ENCODE data around the gene BASP1.
"Not testable (repeated sequence)": the region's sequence is repeated elsewhere in the genome, so short reads cannot be mapped to it uniquely, and the experiment has no call there.

The BASP1 gene

DNA sequence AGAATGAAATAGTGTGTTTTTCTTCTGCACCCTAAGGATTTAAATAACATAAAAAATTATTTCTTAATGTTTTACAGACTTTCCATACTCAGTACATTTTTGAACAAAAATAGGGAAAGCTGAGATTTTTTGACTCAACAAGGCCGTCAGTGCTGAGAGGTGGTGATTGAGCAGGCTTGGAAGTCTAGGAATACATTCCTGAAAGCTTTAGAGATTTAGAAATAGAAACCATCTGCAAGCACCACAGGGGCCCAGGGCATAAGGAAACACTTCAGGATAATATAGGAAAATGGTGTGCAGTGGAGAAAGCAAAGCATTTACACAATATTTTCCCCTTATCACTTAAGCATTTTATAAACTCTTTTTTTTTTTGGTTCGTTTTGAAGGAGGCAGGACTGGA is 5.2 kb downstream of the BASP1 start:
- DNase-seq (ENCODE audit: low read depth in 2 of 2): no peak

DNA sequence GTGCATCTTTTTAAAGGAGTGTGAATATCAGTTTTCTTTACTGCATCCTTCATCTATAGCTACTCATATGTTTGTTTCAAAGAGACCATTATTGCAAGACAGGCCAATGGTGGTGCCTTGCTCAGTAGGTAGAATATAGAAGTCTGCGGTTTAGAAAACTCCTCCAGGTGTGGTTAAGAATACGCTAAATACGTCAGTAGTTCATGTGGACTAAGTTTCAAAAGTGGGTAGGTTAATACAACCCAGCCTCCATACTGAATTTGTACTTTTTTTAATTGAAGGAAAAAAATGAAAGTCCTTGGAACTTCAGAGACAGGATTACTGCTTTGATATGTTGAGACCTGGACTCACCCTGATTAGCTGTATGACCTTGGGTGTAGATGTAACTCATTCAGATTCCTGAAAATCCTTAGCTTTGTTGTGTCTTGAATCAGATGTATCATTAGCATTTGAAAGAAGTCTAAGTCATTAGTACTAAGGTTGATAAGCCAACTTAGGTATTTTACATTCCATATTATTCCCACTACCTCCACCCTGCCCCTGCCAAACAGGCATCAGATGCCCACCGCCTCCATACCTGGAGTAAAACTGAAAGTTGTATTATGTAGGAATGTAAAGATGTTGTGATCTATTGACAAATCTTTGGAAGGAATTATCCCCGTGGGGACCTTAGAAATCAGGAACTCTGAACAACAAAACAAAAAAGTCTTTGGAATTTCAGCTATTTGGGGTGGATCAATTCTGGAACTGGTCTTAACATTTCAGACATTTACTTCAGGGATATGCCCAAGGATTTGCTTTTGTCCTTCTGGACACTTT is 6.1 kb downstream of the BASP1 start:
- DNase-seq (ENCODE audit: low read depth in 2 of 2): no peak

DNA sequence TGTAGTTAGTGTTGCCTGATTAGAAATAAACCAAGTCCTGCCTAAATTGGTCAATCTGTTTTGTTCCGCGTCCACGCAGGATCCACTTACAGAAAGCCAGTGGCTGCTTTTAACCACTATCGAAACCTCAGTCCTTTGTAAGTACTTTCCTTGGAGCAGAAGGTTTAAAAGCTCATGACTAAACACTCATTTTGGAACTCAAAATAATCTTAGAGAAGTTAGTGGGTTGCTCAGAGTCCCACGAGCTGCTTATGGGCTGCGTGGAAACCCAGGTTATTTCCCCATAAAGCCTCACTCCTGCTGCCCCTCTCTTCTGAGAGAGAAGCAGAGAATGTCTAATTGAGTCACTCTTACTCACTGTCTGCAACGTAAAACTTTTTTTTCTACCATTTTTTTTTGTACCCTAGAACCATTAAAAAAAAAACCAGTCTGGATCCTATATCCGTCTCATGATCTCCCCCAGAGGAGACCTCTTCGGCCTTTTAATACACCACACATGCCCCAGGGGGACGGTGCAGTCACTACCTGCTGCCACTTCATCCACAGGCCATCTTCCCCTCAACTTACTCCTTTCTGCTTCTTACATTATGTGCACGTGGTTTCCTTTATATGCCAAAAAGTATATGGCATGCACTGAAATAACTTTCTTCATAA is 7.6 kb downstream of the BASP1 start:
- DNase-seq (ENCODE audit: low read depth in 2 of 2): no peak

DNA sequence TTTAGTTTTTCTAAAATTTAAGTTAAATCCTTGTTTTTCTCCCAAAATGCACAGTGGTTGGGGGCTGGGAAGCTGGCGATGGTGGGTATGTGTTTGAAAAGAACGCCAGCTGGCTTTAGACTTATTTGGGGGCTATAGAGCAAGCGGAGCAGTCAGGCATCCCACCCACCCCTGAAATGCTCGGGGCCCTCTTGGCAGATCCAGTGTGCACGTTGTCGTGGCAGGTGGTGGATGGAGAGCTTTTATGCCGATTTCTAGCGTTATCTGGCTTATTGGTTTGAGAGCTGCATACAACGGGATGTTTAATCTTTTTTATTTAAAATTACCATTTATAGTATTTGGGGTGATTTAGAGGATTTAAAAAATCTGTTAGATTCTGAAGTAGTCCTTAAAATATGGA is 8.1 kb downstream of the BASP1 start:
- DNase-seq (ENCODE audit: low read depth in 2 of 2): no peak

DNA sequence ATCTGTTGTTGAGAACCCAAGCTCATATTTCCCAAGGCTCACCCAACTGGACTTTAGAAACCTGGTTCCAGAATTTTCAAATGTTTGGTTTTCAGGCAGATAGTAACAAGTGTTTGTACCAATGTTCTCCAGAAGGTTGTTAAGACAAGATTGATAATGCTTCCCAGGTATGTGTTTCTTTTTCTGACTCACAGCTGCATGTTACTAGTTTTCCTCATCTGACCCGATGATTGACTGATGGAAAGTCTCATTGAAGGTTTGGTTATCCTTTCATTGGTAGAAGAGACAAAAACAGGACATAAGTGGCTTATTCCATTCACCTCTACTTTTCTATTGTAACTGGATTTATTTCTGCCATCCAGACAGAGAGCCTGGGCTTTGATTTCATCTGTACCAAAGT is 10.4 kb downstream of the BASP1 start:
- DNase-seq (ENCODE audit: low read depth in 2 of 2): no peak

DNA sequence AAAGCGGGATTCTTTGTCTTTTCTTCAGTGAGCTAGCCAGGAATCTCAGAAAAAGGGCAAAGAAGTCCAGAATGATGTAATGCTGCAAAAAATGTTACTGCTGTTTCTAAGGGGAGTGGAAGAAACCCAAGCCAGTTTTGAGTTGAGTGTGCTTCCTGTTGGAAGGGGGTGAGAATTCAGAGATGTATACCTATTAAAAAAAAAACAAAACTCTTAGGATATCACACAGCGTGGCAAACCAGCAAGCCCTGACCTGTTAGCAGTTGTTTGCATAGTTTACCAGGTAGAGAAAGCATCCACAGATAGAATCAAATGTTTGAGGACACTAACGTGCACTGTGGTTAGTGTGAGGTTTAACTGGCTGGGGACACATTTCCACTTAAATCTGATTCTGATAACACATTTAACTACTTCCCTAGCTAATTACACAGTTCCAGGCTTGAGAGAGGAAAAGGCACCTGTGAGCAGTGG is 11.4 kb downstream of the BASP1 start:
- DNase-seq (ENCODE audit: low read depth in 2 of 2): no peak

DNA sequence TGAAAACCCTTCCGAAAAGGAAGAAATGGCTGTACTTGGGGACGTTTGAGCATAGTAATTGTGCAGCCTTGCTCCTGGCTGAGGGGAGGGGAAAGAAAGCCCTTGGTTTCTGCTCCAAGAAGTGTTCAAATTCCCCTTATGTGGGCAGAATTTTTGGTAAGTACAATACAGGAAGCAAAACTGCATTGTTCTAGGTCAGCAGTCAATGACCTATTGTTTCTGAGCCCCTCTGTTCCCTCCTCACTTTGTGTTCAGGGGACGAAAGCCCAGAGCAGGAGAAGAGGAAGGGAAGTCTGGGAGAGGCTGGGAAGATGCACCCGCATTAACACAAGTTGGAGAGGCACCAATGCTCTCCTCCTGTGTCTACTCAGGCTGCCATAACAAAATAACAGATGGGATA is 11.9 kb downstream of the BASP1 start:
- DNase-seq (ENCODE audit: low read depth in 2 of 2): no peak

DNA sequence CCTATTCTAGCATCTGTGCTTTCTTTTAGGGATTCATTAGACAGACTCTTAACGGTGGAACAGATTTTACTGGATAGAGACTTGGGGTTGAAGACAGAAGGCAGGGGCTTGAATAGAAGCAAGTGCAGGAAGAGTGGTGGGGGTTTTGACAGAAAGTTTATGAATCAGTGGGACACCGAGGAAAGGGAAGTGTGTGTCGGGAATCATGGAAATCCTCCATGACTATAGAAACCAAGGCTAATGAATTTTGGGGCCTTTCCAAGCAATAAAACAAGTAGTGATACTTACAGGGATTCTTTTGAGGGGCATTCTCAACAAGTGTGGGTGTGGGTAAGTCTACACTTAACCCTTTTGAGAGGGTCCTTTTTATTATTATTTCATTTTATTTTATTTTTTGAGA is 12.8 kb downstream of the BASP1 start:
- DNase-seq (ENCODE audit: low read depth in 2 of 2): no peak

DNA sequence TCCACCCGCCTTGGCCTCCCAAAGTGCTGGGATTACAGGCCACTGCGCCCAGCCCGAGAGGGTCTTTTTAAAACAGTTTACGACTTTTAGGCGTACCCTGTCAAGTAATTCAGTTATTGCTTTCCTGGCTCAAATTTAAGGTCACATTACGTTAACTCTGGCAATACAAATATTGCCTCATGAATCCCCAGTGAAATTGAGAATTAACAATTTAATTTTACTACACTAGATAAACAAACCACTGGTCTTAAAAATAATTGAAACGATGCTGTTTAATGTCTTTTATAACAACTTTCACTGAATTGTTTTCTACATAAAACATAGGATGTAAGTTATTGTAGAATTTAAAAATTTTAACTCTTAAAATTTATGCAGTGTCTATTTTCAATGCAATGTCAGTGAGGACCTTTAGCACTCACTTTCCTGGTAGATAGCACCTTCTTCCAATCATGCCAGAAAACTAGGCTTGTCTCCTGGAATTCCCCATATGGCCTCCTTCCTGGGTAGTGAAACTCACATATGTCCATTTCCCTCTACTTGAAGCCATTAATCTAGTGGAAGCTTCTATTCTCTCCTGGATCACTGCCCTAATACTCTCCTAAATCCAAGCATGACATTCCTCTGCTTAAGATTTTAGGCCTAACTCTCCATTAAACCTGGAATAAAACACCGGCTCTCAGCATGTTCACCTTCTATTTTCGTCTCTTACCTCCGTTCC is 13.5 kb downstream of the BASP1 start:
- DNase-seq (ENCODE audit: low read depth in 2 of 2): no peak

DNA sequence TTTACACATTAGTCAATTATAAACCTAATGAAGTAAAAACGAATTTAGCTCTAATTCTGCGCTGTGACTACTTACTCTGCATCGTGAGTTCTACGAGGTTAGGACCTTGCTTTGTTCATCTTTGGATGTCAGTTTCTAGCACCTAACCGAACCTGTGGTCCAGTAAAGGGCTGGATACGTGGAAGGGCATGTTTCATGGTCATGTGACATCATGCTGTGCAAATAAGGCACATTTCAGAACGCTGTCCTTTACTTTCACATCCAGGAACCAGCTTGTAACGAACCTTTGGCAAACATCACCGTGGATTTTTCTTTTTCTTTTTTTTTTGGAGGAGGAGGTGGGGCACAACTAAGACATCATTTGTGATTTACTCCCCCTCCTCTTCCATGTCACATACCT is 15.0 kb downstream of the BASP1 start:
- no peak for DNase-seq (ENCODE audit: low read depth in 2 of 2)

DNA sequence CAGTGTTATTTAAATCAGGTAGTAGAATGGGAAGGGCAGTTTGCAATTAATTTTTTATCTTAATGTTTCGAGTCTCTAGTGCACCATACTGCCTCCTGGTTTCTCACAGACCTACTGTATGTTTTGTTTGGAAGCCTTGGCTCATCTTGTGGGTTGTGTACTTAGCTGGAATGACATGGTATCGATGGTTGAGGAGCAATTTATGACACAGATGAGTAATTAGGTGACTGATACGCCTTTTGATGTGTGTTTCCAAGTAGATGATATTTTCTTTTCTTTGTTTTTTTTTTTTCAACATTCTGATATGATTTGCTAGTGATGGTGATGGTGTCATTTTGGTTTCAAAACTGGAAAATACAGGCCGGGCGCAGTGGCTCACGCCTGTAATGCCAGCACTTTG is 16.1 kb downstream of the BASP1 start:
- no peak for DNase-seq (ENCODE audit: low read depth in 2 of 2)

DNA sequence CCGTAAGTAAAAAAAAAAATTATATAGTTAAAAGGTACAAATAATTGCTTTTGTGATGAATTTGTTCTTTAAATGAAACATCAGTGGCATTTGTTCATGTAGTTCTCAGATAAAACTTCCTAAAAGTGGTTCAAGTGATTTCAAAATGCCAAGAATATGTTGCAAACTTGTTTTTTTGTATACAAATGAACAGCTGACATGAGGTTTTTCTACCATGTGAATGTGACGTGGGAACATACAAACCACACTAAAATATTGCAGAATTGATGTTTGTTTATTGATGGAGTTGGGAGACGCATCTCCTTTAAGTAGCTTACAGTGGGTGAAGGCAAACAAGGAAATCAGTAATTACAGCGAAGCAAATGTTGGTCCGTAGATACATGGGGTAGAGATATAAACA is 16.9 kb downstream of the BASP1 start:
- DNase-seq (ENCODE audit: low read depth in 2 of 2): no peak

DNA sequence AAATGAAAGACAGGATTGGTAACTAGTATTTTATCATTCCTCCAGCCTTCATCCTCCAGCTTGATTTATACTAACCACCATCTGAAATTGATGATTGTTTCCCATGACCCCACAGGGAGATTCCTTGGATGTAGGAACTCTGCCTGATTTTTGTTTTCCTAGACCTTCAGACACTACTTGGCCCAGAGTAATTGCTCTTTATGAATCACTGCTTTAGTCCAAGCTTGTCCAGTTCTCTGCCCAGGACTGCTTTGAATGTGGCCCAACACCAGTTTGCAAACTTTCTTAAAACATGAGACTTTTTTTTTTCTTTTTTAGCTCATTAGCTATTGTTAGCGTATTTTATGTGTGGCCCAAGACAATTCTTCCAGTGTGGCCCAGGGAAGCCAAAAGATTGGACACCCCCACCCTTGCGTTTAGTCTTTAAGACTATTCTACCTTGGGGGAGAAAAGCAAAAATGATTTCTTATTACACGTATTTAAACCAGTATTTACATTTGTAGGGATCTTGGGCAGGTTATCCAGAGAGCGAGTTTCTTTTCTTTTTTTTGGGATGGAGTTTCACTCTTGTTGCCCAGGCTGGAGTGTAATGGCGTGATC is 18.4 kb downstream of the BASP1 start:
- DNase-seq (ENCODE audit: low read depth in 2 of 2): no peak

DNA sequence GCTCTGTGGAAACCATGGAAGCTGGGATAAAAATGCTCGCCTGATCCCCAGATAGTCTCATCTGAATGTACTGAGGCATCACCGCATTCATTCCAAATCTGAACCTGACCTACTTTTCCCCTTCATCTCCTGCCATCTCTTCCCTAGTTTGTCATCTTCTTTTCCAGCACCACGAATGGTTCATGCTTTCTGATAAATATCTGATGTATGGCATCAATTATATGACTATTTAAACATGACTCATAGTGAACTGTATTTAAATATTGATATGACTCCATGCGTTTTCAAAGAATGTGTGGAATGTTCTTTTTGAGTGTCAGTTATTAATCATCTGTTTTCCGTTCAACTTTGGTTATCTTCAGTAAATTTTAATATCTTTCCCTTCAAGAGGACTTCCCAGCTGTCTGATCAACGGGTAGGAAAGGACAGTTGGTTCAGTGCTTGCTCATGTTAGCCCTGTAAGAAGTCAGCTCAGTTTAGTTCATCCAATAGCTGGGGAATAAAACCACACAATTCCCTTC is 21.1 kb downstream of the BASP1 start:
- DNase-seq (ENCODE audit: low read depth in 2 of 2): no peak

DNA sequence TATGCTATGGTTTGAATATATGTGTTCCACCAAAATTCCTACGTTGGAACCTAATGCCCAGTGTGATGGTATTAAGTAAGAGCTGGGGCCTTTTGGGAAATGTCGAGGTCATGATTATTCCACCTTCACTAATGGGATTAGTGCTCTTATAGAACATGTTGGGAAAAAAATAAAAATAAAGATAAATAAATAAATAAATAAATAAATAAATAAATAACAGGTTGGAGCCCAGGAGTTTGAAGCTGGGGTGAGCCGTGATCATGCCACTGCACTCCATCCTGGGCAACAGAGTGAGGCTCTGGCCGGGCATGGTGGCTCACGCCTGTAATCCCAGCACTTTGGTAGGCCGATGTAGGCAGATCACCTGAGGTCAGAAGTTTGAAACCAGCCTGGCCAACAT is 22.5 kb downstream of the BASP1 start:
- DNase-seq (ENCODE audit: low read depth in 2 of 2): no peak

DNA sequence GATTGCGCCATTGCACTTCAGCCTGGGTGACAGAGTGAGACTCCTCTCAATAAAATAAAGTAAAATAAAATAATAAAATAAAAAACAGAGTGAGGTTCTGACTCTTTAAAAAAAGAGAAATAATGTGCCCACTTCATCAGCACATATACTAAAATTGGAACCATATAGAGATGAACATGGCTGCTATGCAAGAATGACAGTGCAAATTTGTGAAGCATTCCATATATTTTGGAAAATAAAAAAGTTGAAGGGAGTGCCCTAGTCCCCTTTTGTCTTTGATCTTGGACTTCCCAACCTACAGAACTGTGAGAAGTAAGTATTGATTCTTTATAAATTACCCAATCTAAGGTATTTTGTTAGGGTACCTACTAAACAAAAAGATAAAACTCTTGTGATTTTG is 23.1 kb downstream of the BASP1 start:
- DNase-seq (ENCODE audit: low read depth in 2 of 2): no peak

DNA sequence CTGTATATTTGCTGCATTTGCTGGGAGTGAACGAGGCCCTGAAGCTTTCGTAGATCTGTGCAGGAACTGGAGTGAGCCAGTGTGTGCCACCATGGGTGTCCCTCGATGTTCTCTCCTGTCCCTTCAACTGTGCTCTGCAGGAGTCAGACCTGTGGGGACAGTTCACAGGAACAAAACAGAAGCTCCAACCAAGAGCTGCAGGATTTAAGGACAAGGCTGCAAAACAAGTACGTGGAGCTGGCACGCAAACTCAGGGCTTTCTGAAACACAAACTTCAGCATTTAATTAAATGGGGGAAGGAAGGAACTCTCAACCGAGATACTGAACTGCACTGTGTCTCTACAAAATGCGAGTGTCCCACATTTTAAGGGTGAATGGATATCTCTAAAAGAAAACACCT is 24.2 kb downstream of the BASP1 start:
- DNase-seq (ENCODE audit: low read depth in 2 of 2): no peak

DNA sequence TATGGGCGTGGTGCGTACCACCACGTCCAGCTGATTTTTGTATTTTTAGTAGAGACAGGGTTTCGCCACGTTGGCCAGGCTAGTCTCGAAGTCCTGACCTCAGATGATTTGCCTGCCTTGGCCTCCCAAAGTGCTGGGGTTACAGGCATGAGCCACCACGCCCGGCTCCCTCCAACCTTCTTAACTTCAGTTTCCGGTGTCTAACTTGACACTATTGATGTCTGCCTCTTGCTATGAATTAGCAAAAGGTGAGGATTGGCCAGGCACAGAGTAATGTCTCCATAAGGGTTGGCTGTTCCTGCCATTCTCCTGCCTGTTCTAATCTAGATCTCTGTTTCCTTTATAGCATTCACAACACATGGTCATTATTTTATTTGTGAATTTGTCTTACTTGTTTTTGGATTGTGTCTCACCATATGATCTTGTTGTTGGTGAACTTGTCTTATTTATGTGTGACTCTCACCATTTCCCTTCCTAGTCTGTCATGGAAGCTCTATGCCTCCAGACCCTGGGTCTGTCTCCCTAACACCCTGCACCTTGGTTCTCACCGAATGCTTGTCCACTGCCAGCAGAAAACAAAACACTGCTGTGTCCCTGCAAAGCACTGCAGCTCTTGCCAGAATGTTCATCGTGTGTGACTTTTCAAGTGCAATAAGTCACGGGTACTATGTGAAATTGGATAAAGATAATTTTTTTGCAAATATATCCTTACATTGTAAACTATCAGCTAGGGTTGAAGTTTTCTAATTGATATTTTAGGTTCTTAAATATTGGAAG is 26.0 kb downstream of the BASP1 start:
- no peak for DNase-seq (ENCODE audit: low read depth in 2 of 2)

DNA sequence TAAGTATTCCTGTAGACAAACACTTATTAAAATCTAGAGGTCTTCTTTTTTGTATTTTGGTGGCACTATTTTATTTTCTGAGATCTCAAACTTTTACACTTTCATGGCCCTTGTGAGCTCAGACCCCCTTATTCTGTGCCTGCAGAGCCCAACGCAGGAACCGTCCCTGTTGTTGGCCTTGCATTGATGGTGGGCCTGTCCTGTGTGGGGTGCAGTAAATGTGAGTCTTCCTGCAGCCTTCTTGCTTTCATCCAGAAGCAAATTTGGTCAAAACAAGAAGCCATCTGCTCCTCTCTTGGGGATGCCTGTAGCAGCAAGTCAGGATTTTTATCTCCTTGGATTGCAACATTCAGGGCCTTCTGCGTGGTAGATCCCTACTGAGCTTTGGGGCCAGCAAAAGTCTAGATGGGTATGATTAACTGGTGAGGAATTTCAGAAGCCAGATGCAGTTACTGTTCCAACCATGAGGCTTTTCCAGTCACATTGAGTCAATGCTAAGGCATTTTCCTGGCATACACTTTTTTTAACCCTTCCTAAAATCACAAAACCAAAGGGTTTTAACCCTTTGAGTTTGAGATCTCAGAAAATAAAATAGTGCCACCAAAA is 31.7 kb downstream of the BASP1 start:
- DNase-seq (ENCODE audit: low read depth in 2 of 2): no peak

DNA sequence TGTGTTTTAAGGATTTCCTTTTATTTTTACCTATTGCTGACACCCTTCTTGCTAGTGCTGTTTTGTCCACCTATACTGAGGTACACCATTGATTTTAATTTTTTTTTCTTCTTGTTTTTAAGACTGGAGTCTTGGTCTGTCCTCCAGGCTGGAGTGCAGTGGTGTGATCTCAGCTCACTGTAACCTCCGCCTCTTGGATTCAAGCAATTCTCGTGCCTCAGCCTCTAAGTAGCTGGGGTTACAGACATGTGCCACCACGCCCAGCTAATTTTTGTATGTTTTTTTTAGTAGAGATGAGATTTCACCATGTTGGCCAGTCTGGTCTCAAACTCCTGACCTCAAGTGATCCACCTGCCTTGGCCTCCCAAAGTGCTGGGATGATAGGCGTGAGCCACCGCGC is 32.4 kb downstream of the BASP1 start:
- not testable (repeated sequence) for DNase-seq (ENCODE audit: low read depth in 2 of 2)

DNA sequence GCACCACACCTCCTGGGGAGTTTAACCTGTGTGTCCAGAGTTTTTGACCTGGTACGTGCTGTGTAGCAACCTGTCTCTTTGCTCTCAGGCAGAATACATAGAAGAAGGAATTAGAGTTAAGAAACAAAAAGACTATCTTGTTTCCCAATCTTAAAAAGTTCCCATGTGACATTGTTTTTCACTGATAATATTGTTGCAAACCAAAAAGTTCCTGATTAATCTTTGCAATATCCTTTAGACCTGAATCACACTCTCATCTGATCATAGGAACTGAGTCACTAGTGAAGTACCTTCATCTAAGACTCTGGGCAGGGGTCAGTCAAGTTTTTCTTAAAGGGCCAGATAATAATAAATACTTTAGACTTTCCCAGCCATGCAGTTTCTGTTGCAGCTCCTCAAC is 35.1 kb downstream of the BASP1 start:
- DNase-seq (ENCODE audit: low read depth in 2 of 2): no peak
